Esophagus mucosa (tissue), 1 donor: ENCODE measurements around the gene ERN2. TPM values are rescaled to one million over a fixed set of nuclear protein-coding genes. Genes with fewer than 3 reads are reported as not detected.
A peak's percentile ranks its signal among the peaks of the same experiment; 100 is the strongest.
"Not testable (repeated sequence)": the region's sequence is repeated elsewhere in the genome, so short reads cannot be mapped to it uniquely, and the experiment has no call there.

Experiments used
- ATAC-seq: fragments of 200-7000 bp; cut with Tn5 transposase; one replicate; pipeline ENCODE4 v1.9.1; 2020
- total RNA-seq: library from RNA; stranded (reverse); gene quantifications from one replicate; pipeline ENCODE4 v1.2.4, GENCODE V29; 2023
- donor health status: DM: yes; HTN: yes; CAD: no.

Gene ERN2
- 0.36 TPM for total RNA-seq

- ATAC-seq = peak; percentile 54
Measured at GRCh38 chr16:23712976-23713375, at the start of gene ERN2. Gene ERN2, minus strand, starts transcription at chr16:23713222. Its CDS starts 35 bp downstream, at chr16:23713187.

GRCh38 chr16:23757937-23758619 lies 45.1 kb upstream of the ERN2 start:
- ATAC-seq = no peak

GRCh38 chr16:23757116-23757515 lies 44.1 kb upstream of the ERN2 start:
- ATAC-seq = no peak

GRCh38 chr16:23755484-23755809 lies 42.4 kb upstream of the ERN2 start:
- no peak for ATAC-seq

- ATAC-seq = peak; percentile 69
Measured at GRCh38 chr16:23754594-23755483, 41.8 kb upstream of the ERN2 start, which contains the start of gene CHP2. Gene CHP2, plus strand, starts transcription at chr16:23755026. Its CDS starts 24 bp downstream, at chr16:23755050.

- ATAC-seq = no peak
Measured at GRCh38 chr16:23753908-23754593, 41.0 kb upstream of the ERN2 start.

- ATAC-seq = not testable (repeated sequence)
Measured at GRCh38 chr16:23751053-23751452, 38.0 kb upstream of the ERN2 start.

- no peak for ATAC-seq
Measured at GRCh38 chr16:23748630-23749029, 35.6 kb upstream of the ERN2 start.

DNA sequence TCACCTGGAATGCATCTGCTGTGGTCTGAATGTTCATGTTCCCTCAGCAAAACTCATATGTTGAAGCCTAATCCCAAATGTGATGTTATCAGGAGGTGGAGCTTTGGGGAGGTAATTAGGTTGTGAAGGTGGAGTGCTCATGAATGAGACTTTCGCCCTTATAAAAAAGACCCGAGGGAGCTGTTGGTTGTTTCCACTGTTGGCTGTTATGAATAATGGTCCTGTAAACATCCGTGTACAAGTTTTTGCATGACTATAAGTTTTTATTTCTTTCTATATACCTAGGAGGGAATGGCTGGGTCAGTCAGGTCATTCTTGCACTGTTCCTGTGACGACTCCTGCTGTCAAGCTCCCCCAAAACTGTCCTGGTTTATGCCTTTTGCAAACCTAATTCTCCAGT lies 32.2 kb upstream of the ERN2 start:
- ATAC-seq = no peak

DNA sequence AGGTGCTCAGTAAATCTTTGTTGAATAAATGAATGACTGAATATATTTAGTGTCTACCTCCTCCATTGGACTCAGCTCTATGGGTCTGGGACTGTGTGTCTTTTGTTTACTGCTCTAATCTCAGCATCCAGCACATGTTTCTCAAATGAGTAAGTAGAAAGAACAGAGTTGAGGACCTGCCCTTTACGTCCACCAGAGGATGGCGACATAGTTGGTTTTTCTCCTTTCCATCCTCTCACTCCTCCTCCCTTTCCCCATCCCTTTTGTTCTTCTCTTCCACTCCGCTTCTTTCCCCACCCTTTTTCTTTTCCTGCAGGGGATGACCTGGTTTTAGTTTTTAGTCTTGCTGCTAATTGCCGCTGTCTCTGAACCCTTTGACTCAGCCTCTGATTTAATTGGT lies 29.7 kb upstream of the ERN2 start:
- no peak for ATAC-seq

- ATAC-seq = no peak
Measured at GRCh38 chr16:23741675-23742303, 28.8 kb upstream of the ERN2 start.

DNA sequence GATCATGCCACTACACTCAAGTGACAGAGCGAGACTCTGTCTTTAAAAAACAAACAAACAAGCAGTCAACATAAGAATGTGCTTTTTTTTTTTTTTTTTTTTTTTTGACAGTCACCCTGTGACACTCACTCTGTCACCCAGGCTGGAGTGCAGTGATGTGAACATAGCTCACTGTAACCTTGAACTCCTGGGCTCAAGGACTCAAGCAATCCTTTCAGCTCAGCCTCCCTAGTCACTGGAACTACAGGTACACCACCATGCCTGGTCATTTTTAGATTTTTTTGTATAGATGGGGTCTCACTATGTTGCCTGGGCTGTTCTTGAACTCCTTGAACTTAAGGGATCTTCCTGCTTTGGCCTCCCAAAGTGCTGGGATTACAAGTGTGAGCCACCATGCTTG lies 26.5 kb upstream of the ERN2 start:
- no peak for ATAC-seq

DNA sequence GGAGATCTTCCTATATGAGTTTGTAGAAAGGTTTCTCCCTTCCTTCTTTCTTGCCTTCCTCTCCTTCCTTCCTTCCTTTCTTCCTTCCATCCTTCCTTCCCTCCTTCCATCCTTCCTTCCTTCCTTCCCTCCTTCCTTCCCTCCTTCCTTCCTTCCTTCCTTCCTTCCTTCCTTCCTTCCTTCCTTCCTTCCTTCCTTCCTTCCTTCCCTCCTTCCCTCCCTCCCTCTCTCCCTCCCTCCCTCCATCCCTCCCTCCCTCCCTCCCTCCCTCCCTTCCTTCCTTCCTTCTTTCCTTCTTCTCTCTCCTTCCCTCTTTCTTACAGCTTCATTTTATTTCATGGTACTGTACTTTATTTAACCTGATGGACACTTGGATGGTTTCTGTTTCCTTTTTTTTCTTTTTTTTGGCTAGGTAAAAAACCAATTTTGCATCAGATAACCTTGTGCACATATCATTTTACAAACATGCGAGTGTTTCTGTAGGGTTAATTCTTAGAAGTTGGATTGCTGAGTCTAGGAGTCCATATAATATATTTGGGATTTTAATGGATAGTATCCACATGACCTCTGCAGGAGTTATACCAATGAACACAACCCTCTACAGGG lies 24.5 kb upstream of the ERN2 start:
- ATAC-seq = not testable (repeated sequence)

DNA sequence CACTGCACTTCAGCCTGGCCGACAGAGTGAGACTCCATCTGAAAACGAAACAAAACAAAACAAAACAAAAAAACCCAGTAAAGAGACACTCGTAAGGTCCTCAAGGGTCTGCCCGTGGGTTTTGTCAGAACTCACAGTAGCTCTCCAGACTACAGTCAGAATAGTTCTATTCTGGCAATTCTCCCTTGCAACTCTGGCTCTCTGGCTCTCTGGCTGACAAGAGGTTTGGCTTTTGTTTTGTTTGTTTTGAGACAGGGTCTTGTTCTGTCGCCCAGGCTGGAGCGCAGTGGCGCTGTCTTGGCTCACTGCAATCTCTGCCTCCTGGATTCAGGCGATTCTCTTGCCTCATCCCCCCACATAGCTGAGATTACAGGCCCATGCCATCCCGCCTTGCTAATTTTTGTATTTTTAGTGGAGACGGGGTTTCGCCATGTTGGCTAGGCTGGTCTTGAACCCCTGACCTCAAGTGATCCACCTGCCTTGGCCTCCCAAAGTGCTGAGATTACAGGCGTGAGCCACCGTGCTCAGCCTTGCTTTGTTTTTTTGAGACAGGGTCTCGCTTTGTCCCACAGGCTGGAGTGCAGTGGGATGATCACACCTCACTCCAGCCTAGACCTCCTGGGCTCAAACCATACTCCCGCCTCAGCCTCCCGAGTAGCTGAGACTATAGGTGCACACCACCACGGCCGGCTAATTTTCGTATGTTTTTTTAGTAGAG lies 21.3 kb upstream of the ERN2 start:
- ATAC-seq = no peak

GRCh38 chr16:23729503-23730424 lies 16.7 kb upstream of the ERN2 start:
- peak; percentile 23 for ATAC-seq

GRCh38 chr16:23728112-23728477 lies 15.1 kb upstream of the ERN2 start:
- ATAC-seq = no peak

- ATAC-seq = no peak
Measured at GRCh38 chr16:23726710-23727109, 13.7 kb upstream of the ERN2 start.

DNA sequence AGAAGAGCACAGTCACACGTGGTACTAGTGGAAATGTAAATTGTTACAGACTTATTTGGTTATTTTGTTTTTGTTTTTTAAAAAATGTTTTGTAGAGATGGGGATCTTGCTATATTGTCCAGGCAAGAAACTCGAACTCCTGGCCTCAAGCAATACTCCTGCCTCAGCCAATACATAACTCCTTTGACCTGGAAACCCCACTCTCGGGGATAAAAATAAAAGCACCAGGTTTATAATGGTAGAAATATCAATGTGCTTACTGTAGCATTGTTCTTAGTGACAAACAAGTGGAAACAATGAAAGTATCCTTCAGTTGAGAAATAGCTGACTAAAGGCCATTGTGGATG lies 11.7 kb upstream of the ERN2 start:
- ATAC-seq = no peak

- no peak for ATAC-seq
Measured at GRCh38 chr16:23724096-23724784, 11.2 kb upstream of the ERN2 start.

GRCh38 chr16:23722613-23723240 lies 9.7 kb upstream of the ERN2 start:
- ATAC-seq = not testable (repeated sequence)
